Activated CD4-positive, alpha-beta T cell treated with anti-CD3 and anti-CD28 coated beads for 1 hour (primary cell): ENCODE results near the gene PRICKLE2.
"Not testable (repeated sequence)": the region's sequence is repeated elsewhere in the genome, so short reads cannot be mapped to it uniquely, and the experiment has no call there.

ENCODE experiments used
- DNase-seq: peaks from one replicate; pipeline ENCODE4 v3.0.0-alpha.2; 2020

Gene PRICKLE2

GRCh38 chr3:64093825-64094712 lies 131.2 kb downstream of the PRICKLE2 start:
- no peak for DNase-seq

GRCh38 chr3:64093211-64093610 lies 132.1 kb downstream of the PRICKLE2 start:
- DNase-seq, result no peak

GRCh38 chr3:64091501-64091900 lies 133.8 kb downstream of the PRICKLE2 start:
- DNase-seq, result no peak

- DNase-seq, result not testable (repeated sequence)
Measured at GRCh38 chr3:64089386-64089785, 135.9 kb downstream of the PRICKLE2 start.

GRCh38 chr3:64088408-64089205 lies 136.7 kb downstream of the PRICKLE2 start:
- DNase-seq, result no peak

- no peak for DNase-seq
Measured at GRCh38 chr3:64086479-64087252, 138.6 kb downstream of the PRICKLE2 start.

GRCh38 chr3:64084640-64085039 lies 140.6 kb downstream of the PRICKLE2 start:
- DNase-seq, result no peak

- no peak for DNase-seq
Measured at GRCh38 chr3:64083575-64083974, 141.7 kb downstream of the PRICKLE2 start.

- no peak for DNase-seq
Measured at GRCh38 chr3:64082961-64083541, 142.2 kb downstream of the PRICKLE2 start.

GRCh38 chr3:64082411-64082810 lies 142.9 kb downstream of the PRICKLE2 start:
- no peak for DNase-seq

GRCh38 chr3:64081235-64081630 lies 144.0 kb downstream of the PRICKLE2 start:
- no peak for DNase-seq

GRCh38 chr3:64080616-64081234 lies 144.5 kb downstream of the PRICKLE2 start:
- no peak for DNase-seq

GRCh38 chr3:64079369-64080150 lies 145.7 kb downstream of the PRICKLE2 start:
- DNase-seq, result no peak

- DNase-seq, result no peak
Measured at GRCh38 chr3:64078966-64079365, 146.3 kb downstream of the PRICKLE2 start.

- no peak for DNase-seq
Measured at GRCh38 chr3:64074895-64075679, 150.2 kb downstream of the PRICKLE2 start.

- no peak for DNase-seq
Measured at GRCh38 chr3:64074060-64074459, 151.2 kb downstream of the PRICKLE2 start.

- no peak for DNase-seq
Measured at GRCh38 chr3:64073158-64073761, 152.0 kb downstream of the PRICKLE2 start.

GRCh38 chr3:64072126-64072525 lies 153.1 kb downstream of the PRICKLE2 start:
- DNase-seq, result no peak

- DNase-seq, result no peak
Measured at GRCh38 chr3:64070704-64071103, 154.6 kb downstream of the PRICKLE2 start.
